ENCODE measurements around the gene DOHH. TPM values are rescaled to one million over a fixed set of nuclear protein-coding genes. Genes with fewer than 3 reads are reported as not detected.

Gene DOHH
- total and polyA plus RNA-seq, 2 experiments from 2014 or later, result 19.0 to 34.7 TPM

- Histone ChIP-seq H3K36me3 (ENCODE audit: insufficient read depth) (no peaks in the 10 kb centered on the region), H3K4me2 (no peak overlapping the region), H3K27ac (ENCODE audit: low read depth) (no peak overlapping the region), H3K4me3 (no peak overlapping the region), H3F3A (replicated peaks; ENCODE audit: low read depth) (no peaks in the 10 kb centered on the region), H3K4me1 (ENCODE audit: insufficient read depth) (no peaks in the 10 kb centered on the region), H2AFZ (no peak overlapping the region), H3K9me2 (ENCODE audit: insufficient read depth) (peaks cover 7% of the 10 kb centered on the region; the same call in 1 of the 2 replicates), H3K79me2 (replicated peaks; ENCODE audit: insufficient read depth) (no peaks in the 10 kb centered on the region), H3K27me3 (ENCODE audit: insufficient read depth) (peaks cover 13% of the 10 kb centered on the region; the same call in 1 of the 2 replicates), H4K20me1 (replicated peaks; ENCODE audit: insufficient read depth) (no peaks in the 10 kb centered on the region)
- DNase-seq (ENCODE audit: low spot score) (no peak), ATAC-seq (peak; percentile 91)
- Mint-ChIP-seq H3K4me1 (no peaks in the 10 kb centered on the region), H3K27me3 (ENCODE audit: insufficient read depth, low read depth, poor library complexity) (peaks cover 13% of the 10 kb centered on the region), H3K9me3 (peaks cover 22% of the 10 kb centered on the region), H3K4me3 (no peak overlapping the region), H3K27ac (no peak overlapping the region), H3K36me3 (ENCODE audit: low read depth) (peaks cover 11% of the 10 kb centered on the region; the same call in 2 of the 3 replicates)
- peak; percentile 86 to 89 for TF ChIP-seq CTCF (conservative IDR thresholded peaks at IDR 0.05; ENCODE audit: low read depth in 2 of 2)
- TF ChIP-seq EZH2 (IDR thresholded peaks at IDR 0.05; ENCODE audit: low read depth, unreplicated experiment), result no peak
Measured at GRCh38 chr19:3471954-3472655, 28.4 kb downstream of the DOHH start.

GRCh38 chr19:3470500-3471128 lies 29.9 kb downstream of the DOHH start:
- no peak overlapping the region for H3K4me3 ChIP-seq
- no peaks in the 10 kb centered on the region for H3F3A ChIP-seq (replicated peaks; ENCODE audit: low read depth)
- Mint-ChIP-seq H3K27me3 (ENCODE audit: insufficient read depth, low read depth, poor library complexity) (peaks cover 24% of the 10 kb centered on the region), H3K9me3 (peaks cover 29% of the 10 kb centered on the region), H3K27ac (no peak overlapping the region), H3K4me3 (no peak overlapping the region), H3K36me3 (ENCODE audit: low read depth) (peaks cover 11% of the 10 kb centered on the region; the same call in 2 of the 3 replicates), H3K4me1 (peaks cover under 1% of the 10 kb centered on the region; the same call in 2 of the 3 replicates)
- no peak overlapping the region for H3K27ac ChIP-seq (ENCODE audit: low read depth)
- H4K20me1 ChIP-seq (replicated peaks; ENCODE audit: insufficient read depth), result no peaks in the 10 kb centered on the region
- no peaks in the 10 kb centered on the region for H3K36me3 ChIP-seq (ENCODE audit: insufficient read depth)
- no peak overlapping the region for H3K4me2 ChIP-seq
- no peaks in the 10 kb centered on the region for H3K9me2 ChIP-seq (ENCODE audit: insufficient read depth)
- H2AFZ ChIP-seq, result no peak overlapping the region
- DNase-seq (ENCODE audit: low spot score), result no peak
- H3K4me1 ChIP-seq (ENCODE audit: insufficient read depth), result peaks cover 3% of the 10 kb centered on the region; the same call in 1 of the 2 replicates
- H3K79me2 ChIP-seq (replicated peaks; ENCODE audit: insufficient read depth), result no peaks in the 10 kb centered on the region
- no peak for ATAC-seq
- peaks cover 23% of the 10 kb centered on the region for H3K27me3 ChIP-seq (ENCODE audit: insufficient read depth)
- TF ChIP-seq ZNF462 (CRISPR knock-in tag; IDR thresholded peaks at IDR 0.05) (no peak), EZH2 (IDR thresholded peaks at IDR 0.05; ENCODE audit: low read depth, unreplicated experiment) (no peak), STAT1 (IDR thresholded peaks at IDR 0.05; ENCODE audit: unreplicated experiment) (no peak), ZNF114 (CRISPR knock-in tag; IDR thresholded peaks at IDR 0.05) (no peak), CTCF (conservative IDR thresholded peaks at IDR 0.05; ENCODE audit: low read depth in 2 of 2) (no peak), ETS1 (IDR thresholded peaks at IDR 0.05) (no peak), NANOG (IDR thresholded peaks at IDR 0.05; ENCODE audit: borderline replicate concordance) (no peak), ZNF331 (CRISPR knock-in tag; IDR thresholded peaks at IDR 0.05; ENCODE audit: low read depth) (no peak)
